Posterior cingulate gyrus (tissue), 11 donors: ENCODE data around the gene SMARCA2.

Source experiments
- DNase-seq, 10 donors: peaks; one replicate each; pipeline versions ENCODE4 v3.0.0 to v3.0.0-alpha.2; 2020 to 2021; ENCODE audit warnings: mixed read lengths in 3 of 10
- intact Hi-C: fragments of 100-400 bp; cut with DNase I; formaldehyde crosslinking; loops from one replicate; pipeline ENCODE4 v1.15.1; 2023

The SMARCA2 gene

GRCh38 chr9:2015581-2016407 is 647 bp downstream of the SMARCA2 start:
- DNase-seq, result peak; percentile 47 to 94 (median 60)
- intact Hi-C loops, result loop anchor here (5.0 to 10.0 kb wide), 2 partner anchors 37 to 619 kb away; no protein-coding TSS in a partner anchor

GRCh38 chr9:2016408-2017330 is 1.5 kb downstream of the SMARCA2 start:
- peak; percentile 64 to 96 (median 81) for DNase-seq
- intact Hi-C loops, result loop anchor here (5.0 to 10.0 kb wide), 2 partner anchors 36 to 618 kb away; no protein-coding TSS in a partner anchor

- DNase-seq, result peak; percentile 58 to 95 (median 69)
- intact Hi-C loops, result loop anchor here (5.0 to 10.0 kb wide), 2 partner anchors 35 to 617 kb away; no protein-coding TSS in a partner anchor
These were observed 2.4 kb downstream of the SMARCA2 start for GRCh38 chr9:2017331-2018161.

GRCh38 chr9:2018162-2018643 is 3.1 kb downstream of the SMARCA2 start:
- DNase-seq, result no peak
- intact Hi-C loops, result loop anchor here (5.0 to 10.0 kb wide), 2 partner anchors 34 to 617 kb away; no protein-coding TSS in a partner anchor

- no peak for DNase-seq
- intact Hi-C loops, result loop anchor here (5.0 to 10.0 kb wide), 2 partner anchors 33 to 616 kb away; no protein-coding TSS in a partner anchor
These were observed 3.8 kb downstream of the SMARCA2 start for GRCh38 chr9:2018764-2019558.

GRCh38 chr9:2019723-2020122 is 4.6 kb downstream of the SMARCA2 start:
- intact Hi-C loops, result loop anchor here (5.0 to 10.0 kb wide), 2 partner anchors 33 to 615 kb away; no protein-coding TSS in a partner anchor
- no peak for DNase-seq

- intact Hi-C loops, result no loop called here
These were observed 6.6 kb downstream of the SMARCA2 start for GRCh38 chr9:2021731-2022130.

GRCh38 chr9:2022560-2022959 is 7.4 kb downstream of the SMARCA2 start:
- DNase-seq, result no peak
- intact Hi-C loops, result no loop called here

More at GRCh38 chr9:2021731-2022130, 6.6 kb downstream of the SMARCA2 start:
- no peak for DNase-seq

- no peak for DNase-seq
- intact Hi-C loops, result no loop called here
These were observed 7.9 kb downstream of the SMARCA2 start for GRCh38 chr9:2023042-2023441.

GRCh38 chr9:2023532-2023931 is 8.4 kb downstream of the SMARCA2 start:
- DNase-seq, result no peak
- intact Hi-C loops, result no loop called here

- DNase-seq, result no peak
- intact Hi-C loops, result no loop called here
These were observed 10.0 kb downstream of the SMARCA2 start for GRCh38 chr9:2024888-2025782.

GRCh38 chr9:2026220-2026997 is 11.3 kb downstream of the SMARCA2 start:
- intact Hi-C loops, result no loop called here
- DNase-seq, result no peak

- intact Hi-C loops, result no loop called here
These were observed 12.5 kb downstream of the SMARCA2 start for GRCh38 chr9:2027543-2028160.

GRCh38 chr9:2028888-2029287 is 13.7 kb downstream of the SMARCA2 start:
- peak in 1 of 10 donors; percentile 76 for DNase-seq

More at GRCh38 chr9:2027543-2028160, 12.5 kb downstream of the SMARCA2 start:
- DNase-seq, result no peak

GRCh38 chr9:2029666-2030170 is 14.6 kb downstream of the SMARCA2 start:
- intact Hi-C loops, result no loop called here

More at GRCh38 chr9:2028888-2029287, 13.7 kb downstream of the SMARCA2 start:
- intact Hi-C loops, result no loop called here

GRCh38 chr9:2032234-2032633 is 17.1 kb downstream of the SMARCA2 start:
- intact Hi-C loops, result no loop called here
- DNase-seq, result no peak

More at GRCh38 chr9:2029666-2030170, 14.6 kb downstream of the SMARCA2 start:
- DNase-seq, result no peak
